Medulla oblongata (tissue), 1 donor: Measurements from ENCODE around the gene CARD14.
"Not testable (repeated sequence)": the region's sequence is repeated elsewhere in the genome, so short reads cannot be mapped to it uniquely, and the experiment has no call there.

Source experiments
- DNase-seq: peaks from one replicate; pipeline ENCODE4 v3.0.0-alpha.2; 2015; ENCODE audit errors: extremely low spot score

Gene CARD14

DNA sequence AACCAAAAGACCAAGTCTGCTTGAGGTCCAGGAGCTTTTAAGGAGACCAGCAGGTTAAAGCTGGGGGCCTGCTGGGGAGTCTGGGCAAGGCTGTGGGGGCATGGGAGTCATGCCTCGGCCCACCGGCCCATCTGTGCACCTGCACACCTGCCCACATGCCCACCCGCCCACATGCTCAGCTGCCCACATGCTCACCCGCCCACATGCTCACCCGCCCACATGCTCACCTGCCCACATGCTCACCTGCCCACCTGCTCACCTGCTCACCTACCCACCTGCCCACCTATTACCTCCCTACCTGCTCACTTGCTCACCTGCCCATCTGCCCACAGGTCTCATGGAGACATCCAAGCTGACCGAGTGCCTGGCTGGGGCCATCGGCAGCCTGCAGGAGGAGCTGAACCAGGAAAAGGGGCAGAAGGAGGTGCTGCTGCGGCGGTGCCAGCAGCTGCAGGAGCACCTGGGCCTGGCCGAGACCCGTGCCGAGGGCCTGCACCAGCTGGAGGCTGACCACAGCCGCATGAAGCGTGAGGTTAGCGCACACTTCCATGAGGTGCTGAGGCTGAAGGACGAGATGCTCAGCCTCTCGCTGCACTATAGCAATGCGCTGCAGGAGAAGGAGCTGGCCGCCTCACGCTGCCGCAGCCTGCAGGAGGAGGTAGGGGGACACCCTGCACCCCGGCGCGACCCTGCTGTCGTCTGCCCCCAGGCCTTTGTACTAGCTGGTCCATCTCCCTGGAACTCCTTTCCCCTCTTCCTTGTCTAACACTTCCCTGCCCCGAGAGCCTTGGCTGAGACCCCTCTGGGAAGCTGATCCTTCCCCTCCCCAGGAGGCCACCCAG is 14.0 kb downstream of the CARD14 start:
- DNase-seq: no peak

DNA sequence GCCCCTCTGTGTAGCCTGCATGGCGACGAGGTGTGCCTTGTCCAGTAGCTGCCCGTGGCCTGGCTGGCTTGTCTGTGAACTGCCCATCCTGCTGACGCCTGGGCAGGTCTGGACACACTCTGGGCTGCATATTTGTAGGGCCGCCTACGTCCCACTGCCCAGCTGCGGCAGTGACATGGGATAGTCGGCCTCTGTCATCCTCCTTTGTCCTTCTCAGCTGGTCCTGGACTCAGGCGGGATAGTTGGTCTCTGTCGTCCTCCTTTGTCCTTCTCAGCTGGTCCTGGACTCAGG is 14.5 kb downstream of the CARD14 start:
- no peak for DNase-seq

DNA sequence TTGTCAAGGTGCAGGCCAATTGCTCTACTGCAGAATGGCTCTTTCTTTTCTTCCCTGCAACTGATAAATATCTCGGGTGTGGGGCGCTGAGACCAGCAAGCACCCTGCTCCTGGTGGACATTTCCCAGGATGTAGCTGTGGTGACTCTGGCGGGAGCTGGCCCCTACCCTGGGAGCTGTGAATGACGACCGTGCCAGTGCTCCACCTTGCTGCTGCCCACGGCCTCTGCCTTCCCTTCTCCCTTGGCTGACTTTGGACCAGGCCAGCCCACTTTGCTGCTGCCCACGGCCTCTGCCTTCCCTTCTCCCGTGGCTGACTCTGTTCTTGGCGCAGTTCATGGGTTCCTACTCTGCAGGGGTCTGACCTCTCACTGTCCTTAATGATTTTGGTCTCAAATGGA is 16.1 kb downstream of the CARD14 start:
- no peak for DNase-seq

DNA sequence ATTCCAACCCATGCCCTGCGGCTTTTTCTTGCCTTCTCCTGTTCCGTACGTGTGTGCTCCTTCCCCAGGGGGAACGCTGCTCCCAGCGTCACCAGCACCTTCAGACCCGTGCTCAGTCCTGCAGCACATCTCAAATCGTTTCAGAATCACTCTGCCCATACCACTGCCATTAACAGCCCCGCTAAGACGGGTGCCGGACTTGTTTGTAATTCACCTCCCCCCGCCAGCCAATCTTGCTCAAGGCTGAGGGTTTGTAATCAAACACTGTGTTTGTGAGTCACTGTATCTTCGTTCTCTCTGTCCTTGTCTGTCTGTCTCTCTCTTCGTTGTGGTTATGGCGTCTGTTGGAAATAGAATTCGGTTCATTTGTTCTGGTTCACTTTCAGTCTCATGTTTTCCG is 17.3 kb downstream of the CARD14 start:
- DNase-seq: no peak

DNA sequence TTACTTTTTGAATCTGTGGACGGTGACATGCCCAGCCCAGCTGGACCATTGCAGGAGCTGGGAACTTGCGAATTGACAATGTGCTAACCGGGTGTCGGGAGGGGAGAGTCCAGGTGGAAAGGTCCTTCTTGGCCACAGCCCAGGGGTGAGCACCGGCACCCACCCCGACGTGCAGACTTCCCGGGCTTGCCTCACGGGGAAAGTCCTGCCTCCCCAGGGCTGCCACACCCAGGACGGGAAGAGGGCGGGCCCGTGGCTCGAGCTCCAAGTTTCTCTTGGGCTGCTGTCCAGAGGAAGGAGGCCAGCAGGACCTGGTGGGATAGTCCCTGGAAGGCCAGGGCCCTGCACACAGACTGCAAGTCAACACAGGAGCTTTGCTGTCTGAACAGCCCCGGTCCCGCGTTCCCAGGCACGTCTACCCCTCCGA is 17.7 kb downstream of the CARD14 start:
- DNase-seq: no peak

DNA sequence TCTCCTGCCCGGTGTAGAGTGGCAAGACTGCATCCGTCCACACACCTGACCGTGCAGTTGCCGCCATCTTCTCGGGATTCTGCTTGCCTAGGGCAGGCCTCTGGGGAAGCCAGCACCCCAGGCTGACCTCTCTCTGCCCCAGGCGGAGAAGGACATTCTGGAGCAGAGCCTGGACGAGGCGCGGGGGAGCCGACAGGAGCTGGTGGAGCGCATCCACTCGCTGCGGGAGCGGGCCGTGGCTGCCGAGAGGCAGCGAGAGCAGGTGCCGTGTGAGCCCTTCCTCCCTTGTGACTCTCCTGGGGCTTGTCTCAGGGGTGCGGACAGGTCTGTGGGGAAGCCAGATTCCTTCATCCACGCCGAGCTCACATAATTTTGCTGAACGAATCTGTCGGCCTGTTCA is 19.8 kb downstream of the CARD14 start:
- DNase-seq: no peak

DNA sequence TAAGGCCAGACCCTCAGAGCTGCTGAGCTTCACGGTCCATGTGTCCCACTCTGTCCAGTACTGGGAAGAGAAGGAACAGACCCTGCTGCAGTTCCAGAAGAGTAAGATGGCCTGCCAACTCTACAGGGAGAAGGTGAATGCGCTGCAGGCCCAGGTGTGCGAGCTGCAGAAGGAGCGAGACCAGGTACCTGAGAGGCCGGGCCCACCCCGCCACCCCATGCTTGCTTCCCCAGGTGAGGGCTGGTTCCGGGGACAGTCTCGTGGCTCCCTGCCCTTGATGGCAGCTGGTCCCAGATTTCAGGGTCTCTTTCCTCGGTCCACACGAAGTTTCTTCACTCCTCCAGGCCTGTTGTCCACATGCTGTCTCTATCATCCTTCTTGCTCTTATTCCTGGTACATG is 20.9 kb downstream of the CARD14 start:
- DNase-seq: no peak

DNA sequence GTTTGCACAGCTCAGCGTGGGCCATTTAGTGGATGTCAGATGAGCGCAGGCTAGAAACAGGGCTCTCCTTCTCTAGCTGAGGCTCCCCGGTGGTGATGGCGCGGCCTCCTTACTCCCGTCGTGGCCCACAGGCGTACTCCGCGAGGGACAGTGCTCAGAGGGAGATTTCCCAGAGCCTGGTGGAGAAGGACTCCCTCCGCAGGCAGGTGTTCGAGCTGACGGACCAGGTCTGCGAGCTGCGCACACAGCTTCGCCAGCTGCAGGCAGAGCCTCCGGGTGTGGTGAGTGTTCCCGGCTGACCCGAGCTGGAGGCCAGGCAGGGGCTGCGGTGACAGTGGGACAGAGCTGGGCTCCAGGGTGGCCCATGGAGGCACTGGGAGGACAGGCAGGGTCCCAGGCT is 21.4 kb downstream of the CARD14 start:
- no peak for DNase-seq

DNA sequence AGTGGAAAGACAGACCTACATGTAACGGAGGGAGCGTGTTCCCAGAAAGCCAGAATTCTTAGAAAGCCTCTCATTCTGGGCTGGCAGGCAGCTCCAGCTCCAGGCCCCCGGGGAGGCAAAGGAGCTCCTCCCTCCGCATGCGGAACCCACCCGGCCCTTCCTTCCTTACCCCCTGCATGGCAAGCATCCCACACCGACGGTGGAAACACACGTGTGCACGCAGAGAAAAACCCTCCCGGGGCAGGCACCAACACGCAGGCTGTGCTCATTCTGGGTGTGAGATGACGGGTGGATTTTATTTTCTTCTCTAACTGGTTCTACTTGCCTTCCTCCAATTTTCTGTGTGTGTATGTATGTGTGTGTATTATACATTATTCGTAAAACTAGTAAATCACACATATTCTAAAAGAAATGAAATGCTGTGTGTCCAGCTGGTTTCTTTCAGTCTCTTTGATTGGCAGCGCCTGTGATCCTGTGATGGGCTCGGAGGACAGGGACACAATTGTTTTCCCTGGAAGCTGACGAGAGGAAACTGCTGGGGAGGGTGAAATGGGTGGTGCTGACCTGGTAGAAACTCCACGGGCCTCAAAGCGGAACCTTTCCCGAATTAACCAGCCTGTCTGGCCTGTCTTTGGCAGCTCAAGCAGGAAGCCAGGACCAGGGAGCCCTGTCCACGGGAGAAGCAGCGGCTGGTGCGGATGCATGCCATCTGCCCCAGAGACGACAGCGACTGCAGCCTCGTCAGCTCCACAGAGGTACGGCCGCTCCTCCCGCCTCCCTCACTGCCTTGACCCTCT is 22.2 kb downstream of the CARD14 start:
- DNase-seq: peak; percentile 90

DNA sequence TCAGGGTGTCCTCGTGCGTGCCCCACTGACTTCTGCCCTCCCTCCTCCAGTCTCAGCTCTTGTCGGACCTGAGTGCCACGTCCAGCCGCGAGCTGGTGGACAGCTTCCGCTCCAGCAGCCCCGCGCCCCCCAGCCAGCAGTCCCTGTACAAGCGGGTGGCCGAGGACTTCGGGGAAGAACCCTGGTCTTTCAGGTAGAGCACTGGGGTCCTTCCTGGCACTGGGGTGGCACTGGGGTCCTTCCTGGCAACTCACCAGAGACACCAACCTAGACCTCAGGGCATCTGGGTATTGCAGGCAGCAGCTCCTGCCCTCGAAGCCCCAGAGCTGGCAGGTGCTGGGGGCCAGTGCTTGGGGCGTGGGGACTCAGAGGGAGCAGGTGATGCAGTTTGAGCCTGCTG is 25.3 kb downstream of the CARD14 start:
- DNase-seq: no peak

DNA sequence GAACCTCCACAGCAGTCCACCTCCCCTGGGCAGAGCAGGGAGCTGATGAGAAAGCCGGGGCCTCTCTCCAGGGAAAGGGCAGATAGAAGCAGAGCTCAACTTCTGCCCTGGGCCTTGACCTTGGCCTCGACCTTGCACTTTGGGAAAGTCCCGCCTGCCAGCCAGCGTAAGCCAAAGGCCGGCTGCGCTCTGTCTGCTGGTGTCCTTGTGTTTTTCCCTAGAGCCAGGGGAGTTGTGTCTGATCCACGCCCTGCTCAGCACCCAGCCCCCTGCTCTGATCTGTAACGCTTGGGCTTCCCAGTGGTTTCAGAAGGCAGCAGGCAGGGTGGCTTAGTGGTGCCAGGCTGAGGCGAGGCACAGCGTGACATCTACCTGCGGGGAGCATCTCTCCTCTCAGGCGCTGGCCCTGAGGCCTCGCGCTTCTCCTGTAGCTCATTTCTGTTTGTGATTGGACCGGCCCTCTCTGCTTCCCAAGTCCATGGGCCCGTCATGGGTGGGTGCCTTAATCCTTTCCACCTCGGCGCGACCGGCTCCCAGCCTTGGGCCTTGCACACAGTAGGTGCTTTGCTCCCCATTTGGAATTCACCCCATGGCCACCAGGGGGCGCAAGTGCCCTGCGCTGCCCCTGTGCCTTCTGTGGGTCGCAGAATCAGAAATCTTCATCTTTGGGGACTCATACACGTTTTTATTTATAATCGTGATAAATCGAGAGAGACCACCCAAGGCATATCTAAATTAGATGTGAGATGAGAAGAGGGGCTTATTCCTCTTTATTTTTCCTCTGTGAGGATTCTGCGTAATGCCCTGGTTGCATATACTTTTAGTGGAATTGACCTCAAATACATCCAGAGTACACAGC is 26.1 kb downstream of the CARD14 start:
- no peak for DNase-seq

DNA sequence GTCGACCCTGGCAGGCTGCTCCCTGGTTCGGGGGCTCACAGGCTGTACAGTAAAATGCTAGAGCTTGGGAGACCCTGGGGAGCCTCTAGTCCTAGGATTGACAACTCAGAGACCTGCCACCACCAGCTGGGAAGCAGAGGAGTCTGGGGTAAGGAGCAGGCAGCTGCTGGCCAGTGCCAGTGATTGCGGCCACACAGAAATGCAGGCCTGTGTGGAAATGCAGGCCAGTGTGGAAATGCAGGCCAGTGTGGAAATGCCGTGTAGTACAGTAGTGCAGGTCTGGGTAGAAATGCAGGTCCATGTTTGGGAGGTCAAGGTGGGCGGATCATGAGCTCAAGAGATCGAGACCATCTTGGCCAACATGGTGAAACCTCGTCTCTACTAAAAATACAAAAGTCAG is 26.8 kb downstream of the CARD14 start:
- no peak for DNase-seq

DNA sequence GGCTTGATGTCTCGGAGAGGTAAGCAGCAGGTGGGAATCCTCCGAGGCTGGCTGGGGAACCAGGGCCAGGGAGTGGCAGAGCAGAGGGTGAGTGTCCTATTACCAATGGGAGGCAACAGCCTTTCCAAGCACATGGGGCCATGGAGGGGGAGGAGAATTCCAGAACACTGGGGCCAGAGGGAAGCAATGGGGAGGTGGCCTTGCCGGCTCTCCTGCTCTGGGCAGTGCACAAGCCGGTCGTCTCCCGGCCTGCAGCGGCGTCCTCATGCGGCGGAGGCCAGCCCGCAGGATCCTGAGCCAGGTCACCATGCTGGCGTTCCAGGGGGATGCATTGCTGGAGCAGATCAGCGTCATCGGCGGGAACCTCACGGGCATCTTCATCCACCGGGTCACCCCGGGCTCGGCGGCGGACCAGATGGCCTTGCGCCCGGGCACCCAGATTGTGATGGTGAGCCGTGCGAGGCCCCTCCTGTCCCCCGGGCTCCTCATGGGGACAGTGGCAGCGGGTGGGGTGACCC is 28.4 kb downstream of the CARD14 start:
- DNase-seq: no peak

DNA sequence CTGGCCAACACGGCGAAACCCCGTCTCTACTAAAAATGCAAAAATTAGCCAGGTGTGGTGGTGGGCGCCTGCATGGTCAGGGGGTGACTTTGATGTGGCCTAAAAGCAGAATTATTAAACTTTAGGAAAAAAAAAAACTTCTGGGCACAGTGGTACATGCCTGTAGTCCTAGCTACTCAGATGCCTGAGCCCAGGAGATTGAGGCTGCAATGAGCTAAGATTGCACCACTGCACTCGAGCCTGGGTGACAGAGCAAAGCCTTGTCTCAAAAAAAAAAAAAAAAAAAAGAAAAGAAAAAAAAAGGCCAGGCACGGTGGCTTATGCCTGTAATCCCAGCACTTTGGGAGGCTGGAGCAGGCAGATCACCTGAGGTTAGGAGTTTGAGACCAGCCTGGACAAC is 29.5 kb downstream of the CARD14 start:
- DNase-seq: not testable (repeated sequence)

DNA sequence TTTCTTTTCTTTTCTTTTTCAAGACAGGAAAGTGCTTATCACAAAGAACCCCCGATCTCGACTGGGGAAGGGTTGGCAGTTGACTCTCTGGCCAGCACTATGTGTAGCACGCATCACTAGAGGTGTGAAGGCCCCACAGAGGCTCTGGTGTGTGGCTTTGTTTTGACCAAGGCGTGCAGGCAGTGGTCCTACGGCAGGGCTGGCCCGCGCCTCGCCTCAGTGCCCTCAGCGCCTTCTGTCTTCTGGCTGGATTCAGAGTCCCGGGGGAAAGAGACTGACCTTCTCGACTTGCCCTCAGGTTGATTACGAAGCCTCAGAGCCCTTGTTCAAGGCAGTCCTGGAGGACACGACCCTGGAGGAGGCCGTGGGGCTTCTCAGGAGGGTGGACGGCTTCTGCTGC is 31.6 kb downstream of the CARD14 start:
- DNase-seq: no peak

DNA sequence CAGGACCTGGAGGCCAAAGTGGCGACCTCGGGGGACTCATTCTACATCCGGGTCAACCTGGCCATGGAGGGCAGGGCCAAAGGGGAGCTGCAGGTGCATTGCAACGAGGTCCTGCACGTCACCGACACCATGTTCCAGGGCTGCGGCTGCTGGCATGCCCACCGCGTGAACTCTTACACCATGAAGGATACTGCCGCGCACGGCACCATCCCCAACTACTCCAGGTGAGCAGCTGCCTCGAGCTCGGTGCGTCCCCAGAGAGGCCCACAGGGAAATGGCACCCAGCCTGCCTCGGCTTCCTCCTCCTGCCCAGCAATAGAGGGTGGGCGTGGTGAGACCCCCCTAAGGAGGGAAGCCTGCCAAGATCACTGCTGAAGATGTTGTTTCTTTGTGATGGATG is 32.4 kb downstream of the CARD14 start:
- no peak for DNase-seq

DNA sequence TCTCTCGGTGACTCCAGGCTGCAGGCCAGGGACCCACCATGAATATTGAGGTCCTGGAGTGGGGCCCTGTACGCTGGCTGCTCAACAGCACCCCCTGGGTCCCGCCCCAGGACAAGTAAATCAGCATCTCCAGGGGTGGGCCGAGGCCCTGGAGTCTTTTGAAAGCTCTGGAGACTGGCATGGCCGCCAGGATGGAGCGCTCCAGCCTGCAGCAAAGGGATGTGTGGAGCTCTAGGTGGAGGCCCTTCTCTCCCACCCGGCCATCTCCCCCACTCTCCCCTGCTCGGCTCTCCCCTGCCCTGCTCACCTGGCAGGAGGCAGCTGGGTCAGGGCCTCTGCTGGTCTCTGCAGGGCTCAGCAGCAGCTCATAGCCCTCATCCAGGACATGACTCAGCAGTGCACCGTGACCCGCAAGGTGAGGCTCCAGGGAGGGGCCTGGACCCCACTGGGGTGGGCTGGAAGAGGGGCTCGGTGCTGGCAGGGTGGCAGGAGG is 33.7 kb downstream of the CARD14 start:
- no peak for DNase-seq

DNA sequence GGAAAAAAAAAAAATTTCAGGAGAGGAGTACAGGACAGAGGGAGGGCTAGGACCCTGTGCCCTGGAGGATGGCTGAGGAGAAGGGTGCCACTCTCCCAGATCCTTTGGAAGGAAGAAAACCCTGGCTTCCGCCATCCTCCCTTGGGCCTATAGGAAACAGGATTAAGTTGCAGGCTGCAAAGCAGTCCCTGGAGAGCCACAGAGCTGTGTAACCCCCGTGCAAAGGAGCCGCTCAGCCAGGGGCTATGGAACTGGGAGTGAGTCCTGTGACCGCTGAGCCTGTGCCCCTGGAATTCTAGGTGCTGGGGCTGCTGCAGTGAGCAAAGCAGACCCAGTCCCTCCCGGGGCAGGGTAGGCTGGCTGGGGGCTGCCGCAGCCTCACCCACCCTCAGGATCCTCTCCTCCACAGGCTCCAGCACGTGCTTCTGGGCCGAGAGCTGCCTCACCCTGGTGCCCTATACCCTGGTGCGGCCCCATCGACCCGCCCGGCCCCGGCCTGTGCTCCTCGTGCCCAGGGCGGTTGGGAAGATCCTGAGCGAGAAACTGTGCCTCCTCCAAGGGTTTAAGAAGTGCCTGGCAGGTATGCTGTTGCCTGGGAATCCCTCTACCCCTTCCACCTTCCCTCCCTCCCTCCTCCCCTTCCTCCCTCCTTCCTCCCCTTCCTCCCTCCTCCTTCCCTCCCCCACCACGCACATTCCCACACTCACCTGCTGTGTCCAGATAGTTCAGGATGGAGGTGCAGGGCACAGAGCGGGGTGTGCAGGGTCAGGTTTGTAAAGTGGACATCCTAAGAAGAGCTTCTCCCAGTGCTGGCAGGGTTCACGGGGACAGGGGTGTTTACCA is 35.0 kb downstream of the CARD14 start:
- DNase-seq: no peak

DNA sequence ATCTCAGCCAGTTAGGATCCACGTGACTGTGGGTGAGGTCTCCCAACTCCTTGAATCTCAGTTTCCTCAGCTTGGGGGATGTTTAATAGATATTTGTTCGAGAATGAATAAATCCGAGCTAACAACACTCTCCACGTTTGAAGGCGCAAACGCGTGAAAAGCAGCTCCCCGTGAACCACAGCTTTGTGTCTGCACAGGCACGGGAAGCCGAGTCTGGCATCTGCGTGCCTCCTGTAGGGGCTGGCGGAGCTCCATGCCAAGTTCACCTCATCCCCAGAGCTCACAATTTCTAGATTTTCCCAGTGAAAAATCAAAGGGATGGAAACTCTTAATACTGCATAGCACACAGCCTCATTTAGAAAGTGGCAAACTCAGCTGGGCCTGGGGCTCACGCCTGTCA is 36.0 kb downstream of the CARD14 start:
- DNase-seq: no peak

DNA sequence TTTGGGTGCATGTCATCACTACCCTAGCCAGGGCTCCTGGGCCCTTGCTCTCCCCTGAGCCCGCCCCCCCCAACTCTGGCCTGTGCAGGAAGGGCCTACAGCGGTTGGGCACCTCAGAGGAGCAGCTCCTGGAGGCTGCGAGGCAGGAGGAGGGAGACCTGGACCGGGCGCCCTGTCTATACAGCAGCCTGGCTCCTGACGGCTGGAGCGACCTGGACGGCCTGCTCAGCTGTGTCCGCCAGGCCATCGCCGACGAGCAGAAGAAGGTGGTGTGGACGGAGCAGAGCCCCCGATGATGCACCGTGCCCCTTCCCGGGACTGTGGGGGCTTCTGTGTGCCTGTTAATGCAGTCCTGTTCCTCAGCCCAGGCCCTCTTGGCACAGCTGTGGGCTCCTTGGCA is 38.2 kb downstream of the CARD14 start:
- no peak for DNase-seq

DNA sequence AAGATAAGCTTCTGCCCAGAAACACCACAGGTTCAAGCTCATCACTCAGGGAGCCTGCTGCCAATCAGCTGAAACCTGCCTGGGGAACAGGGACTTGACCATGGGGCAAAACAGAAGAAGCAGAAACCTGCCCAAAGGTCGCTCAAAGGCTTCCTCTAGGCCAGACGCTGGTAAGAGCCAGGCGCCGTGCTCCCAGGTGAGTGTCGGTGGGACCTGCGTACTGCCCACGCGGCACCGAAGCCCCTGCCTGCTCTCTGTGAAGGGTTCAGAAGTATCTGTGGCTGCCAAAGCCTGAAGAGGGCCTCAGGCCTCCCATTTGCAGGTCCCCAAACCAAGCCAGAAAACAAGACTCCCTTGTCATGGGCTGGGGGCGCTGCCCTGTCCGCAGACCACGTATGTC is 39.9 kb downstream of the CARD14 start:
- DNase-seq: no peak
